Stimulated activated CD8-positive, alpha-beta memory T cell treated with anti-CD3 and anti-CD28 coated beads, Interleukin-15, amount 100 ng/mL, for 1 hour (primary cell): ENCODE measurements around the gene WNT11.

Experiments used
- DNase-seq: peaks from one replicate; pipeline ENCODE4 v3.0.0-alpha.2; 2020; ENCODE audit warnings: low read depth

Gene WNT11

DNA sequence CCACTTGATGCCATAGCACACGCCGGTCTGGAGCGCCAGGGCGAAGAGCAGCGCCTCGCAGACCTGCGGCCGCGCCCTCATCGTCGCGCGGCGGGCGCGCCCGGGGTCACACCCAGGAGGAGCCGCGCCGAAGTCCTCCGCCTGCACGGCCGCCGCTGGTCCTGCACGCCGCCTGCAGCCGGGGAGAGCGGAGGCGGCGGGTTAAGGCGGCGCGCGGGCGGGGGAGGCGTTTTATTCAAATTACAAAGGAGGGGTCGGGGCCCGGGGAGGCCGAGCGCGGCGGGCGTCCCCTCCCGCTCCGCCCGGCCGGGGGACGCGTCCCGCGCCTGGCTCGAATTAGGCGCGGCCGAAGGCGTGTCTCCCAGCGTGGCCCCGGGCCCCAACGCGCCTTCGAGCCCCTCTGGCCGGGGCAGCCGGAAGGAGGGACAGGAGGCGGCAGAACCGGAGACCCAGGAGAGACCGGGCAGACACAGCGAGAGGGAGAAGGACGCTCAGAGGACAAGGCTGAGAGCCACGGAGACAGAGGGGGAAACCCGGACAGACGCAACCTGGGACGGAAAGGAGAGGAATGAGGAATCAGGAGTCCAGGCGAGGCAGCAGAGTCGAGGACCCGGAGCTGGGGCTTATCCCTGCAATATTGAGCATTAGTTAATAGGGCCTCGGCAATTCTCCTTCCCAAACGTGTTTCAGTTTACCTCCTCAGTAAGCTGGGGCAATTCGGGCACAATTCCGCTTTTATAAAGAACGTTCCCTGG, at the start of gene WNT11:
TSS of gene WNT11 (minus strand) at position 176 of the 755 bp plus-strand sequence. CDS start at position 81, 95 bp downstream.
- no peak for DNase-seq

DNA sequence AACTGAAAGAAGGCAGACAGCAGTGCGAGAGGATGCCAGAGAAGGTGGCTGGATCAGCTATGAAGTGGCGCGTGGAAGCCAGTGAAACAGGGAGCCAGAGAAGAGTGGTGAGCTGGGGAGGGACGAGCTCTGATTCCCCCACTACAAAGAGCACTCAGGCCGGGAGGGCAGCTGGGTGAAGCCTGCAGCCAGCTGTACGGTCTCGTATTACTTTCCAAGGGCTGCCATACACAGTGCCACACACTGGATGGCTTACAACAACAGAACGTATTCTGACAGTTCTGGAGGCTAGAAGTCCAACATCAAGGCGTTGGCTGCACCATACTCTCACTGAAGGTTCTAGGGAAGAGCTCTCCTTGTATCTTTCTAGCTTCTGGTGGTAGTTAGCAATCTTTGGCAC, 47.1 kb upstream of the WNT11 start:
- no peak for DNase-seq

DNA sequence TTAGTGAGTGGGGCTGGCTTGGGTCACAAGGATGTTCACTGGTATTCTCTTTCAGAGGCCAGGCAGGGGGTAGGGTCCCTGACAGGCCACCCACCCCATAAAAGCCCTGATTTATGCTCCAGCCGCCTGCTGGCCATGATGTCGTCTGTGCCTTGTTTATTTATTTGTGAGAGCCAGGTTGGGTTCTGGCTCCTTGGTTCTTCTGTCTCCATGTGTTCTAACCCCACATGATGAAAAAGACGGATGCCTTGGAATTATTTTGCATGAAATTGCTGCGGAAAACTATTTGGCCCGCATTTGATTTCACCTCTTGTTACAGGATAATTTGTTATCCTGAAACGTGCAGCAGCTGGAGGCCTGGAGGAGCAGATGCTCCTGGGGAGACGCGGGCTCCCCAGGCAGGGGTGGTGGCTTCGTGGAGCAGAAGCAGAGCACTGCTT, 46.3 kb upstream of the WNT11 start:
- no peak for DNase-seq

DNA sequence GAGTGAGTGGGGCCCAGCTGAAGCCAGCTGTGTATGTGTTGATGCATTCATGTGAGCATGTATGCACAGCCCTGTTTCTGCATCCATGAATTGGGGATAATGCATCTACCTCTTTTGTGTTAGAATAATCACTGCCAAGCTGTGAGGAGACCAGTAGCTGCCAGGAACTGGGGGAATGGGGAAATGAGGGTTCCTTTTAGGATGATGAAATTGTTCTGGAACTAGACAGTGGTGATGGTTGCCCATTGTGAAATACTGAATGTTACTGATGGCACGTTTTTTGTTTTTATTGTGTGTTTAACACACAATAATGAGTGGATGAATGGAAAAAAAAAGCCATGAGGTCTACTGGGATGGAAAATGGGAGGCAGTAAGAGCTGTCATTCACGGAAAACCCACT, 45.3 kb upstream of the WNT11 start:
- DNase-seq, result no peak

DNA sequence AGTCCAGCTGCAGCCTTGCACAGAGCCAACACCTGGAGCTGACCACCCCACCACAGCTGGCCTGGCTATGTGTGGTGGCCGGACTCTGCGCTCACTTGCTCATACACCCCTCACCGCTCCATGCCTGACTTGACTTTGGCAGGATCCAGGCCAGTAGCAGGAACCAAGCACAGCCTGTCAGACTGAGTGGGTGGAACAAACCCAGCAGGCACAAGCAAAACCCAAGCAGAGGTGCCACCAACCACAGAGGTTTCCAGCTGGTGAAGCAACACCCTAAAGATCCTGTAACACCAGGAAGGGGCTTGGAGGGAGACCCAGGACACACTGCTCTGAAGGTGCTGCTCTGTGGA, 44.9 kb upstream of the WNT11 start:
- no peak for DNase-seq

DNA sequence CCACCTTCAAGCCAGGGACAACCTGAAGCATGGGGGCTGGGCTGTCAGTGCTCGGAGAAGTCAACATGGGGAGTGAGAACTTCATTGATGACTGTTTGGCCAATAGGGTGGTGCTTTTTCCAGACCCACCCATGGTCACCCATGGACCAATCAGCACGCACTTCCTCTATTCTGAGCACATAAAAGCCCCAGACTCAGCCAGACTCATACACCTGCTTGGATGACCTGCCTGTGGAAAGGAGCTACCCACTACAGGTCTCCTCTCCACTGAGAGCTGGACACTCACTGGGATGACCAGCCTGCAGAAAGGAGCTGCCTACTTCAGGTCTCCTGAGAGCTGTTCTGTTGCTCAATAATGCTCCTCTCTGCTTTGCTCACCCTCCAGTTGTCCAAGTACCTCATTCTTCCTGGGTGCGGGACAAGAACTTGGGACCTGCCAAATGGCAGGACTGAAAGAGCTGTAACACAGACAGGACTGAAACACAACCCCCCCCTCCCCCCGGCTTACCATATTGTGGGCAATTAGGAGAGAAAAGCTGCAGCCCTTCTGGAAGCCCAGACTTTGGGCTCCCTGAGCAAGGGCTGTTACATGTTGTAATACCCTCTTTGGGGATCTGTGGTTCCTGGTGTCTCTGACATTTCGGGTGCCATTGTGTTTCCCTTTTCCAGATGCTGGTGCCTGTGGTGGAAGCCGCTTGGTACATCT, 44.4 kb upstream of the WNT11 start:
- DNase-seq, result no peak

DNA sequence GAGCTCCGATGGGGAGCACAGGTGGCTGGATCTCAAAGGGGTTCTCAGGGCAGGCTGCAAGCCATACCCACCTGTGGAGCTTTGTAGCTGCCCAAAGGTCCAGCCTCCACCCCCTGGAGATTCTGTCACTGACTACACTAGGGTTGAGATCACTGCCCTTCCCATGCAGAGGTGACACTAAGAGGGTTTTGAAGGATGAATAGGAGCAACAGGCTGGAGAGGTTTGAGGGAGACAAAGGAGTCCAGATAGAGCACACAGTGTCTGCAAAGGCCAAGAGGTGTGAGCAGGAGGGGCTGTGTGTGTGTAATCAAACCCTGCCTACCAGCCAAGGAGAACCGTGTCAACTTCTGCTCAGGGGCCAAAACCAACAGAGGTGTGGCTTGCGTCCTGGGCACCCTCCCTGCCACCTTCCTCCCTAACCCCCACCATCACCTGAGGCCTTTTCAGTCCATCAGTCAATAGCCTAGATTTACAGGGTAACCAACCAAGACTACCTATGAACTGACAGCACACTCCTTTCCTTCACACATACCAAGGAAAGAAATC, 43.0 kb upstream of the WNT11 start:
- no peak for DNase-seq

DNA sequence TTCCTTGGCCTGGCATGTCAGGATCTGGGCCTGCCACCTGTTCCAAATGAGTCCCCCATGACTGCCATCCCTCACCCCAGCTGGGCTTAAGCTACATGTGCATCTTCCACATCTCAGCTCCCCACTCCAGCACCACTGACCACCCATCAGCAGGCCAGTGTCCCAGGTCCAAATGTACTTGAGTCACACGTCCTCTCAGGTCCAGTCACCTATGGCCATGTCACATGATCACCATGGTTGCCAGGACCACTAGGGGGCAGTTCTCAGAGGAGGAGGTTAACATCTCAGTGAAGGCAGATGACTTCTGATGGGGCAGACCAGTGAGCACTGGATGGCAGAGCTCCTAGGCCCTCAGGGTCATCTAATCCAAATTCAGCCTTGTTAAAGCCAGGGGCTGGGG, 41.9 kb upstream of the WNT11 start:
- DNase-seq, result no peak

DNA sequence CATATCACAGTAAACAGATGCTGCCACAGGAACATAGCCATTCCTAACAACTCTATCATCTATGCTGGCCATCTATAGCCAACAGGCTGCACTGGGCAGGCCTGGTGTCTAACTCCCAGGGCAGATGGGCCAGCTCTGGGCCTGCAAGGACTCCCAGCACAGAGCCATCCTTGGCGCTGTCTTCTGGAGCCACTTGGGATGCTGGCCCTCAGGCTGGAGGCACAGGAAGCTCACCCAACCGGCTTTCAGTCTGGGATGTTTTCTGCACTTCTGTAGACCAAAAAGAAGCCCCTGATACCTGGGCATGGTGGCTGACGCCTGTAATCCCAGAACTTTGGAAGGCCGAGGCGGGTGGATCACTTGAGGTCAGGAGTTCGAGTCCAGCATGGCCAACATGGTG, 40.8 kb upstream of the WNT11 start:
- DNase-seq, result no peak

DNA sequence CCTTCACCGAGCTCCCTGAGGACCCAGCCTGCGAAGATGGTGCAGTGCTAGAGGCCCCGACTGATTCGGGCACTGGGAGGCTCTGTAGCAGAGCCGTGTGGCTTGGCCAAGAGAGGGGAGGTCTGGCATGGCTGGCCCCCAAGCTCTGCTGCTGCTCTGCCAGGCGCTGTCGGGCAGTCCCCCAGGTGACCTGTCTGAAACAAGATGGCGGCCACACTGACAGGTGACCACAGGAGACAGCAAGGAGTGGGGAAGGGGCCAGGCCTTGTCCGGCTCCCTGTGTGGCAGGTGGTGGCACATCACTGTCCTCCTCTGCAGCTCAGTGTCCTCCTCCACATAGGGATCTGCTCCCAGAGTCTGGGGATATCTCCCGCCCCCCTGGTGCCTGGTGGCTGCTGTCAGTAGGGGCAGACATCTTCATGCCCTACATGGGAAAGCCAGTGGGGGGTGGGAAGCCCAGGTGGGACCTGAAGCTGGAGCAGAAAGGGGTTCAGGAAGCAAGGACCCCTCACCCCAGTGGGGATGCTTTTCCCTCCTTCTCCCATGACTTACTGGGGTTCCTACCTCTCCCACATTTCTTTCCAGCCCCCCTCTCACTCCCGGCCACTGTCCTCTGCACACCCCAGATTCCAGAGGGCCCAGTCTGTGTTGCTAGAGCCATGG, 40.1 kb upstream of the WNT11 start:
- no peak for DNase-seq

DNA sequence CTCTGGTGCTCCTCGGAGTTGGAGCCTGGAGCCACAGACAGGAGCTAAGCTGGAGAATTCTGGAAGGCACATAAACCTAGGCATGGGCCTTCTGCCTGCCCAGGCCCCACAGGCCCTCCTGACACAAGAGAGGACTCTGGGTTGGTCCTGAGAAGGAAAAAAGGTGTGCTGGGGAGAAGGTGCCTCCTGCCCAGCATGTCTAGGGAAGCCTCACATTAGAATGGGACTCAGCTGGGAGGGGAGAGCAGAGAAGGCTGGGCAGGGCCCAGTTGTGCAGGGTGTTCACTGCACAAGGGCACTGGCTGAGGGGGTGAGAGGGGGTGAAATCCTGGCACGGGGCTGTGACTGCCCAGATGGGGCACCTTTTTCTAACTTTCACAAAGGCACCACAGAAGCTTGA, 39.4 kb upstream of the WNT11 start:
- no peak for DNase-seq

DNA sequence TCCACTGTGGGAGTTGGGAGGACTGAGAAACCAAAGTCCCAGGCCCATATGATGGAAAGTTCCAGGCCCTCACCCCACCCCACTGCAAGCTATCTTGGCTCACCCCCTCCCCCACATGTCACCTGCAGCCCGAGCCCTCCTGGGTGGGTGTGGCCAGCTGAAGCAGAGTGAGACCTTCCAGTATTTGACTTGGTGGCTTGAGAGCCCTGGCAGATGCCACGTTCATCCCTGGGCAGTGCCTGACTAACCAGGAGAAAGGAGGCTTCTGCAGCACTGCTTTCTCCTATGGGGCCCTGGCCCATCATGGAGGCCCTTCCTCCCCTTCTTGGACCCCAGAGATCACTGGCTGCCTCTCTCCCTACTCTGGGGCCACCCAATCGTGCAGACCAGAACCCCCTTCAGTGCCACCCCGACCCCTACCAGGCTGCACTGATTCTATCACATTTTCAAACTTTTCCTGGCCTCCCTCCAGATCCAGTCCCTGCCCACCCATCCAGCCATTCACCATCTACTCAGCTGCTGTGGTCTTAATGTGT, 38.1 kb upstream of the WNT11 start:
- DNase-seq, result no peak

DNA sequence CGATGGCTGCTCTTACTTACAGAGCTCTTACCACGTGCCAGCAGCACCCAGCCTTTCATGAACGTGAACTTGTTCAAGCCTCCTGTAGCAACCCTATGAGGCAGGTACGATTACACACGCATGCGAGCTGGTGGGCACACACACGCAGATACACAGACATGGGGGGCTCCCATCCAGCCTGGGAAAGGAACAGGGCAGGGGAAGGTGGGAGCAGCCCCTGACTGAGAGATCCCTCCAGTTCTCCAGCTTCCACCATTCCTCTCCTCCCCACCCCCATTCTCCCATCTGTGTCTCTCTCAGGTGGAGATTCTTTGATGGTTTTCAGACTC, 37.6 kb upstream of the WNT11 start:
- DNase-seq, result no peak

DNA sequence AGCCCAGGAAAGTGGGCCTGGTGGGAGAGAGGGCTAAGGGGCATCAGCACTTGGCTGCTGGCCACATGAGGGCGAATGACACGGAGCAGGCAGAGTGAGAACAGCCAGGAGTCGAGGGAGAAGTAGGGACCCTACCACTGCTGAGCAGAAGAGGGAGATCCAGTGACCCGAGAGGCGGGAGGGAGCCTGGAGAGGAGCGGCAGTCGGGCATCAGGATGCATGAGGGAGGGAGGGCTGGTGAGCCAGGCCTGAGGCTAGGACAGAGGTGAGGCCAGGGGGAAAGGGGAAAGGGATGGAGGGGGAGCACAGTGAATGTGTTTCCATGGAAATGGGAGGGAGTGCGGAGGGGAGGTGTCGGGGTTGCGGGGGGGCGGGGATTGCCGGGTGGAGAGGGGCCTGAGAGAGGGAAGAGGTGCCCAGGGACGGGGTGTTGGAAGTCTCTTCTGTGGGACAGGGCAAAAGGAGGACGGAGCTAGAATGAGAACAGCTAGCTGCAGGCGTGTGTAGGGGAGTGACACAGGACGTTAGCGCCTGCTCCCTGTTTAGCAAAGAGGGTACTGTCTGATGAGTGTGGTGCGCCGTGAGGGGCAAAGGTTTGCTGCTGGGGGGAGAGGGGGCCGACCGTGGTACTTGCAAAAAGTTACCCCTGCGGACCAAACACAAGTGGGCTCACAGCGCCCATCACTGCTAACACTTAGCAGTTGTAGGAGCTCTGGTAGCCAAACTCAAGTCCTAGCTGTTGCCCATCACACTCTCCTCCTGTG, 37.1 kb upstream of the WNT11 start:
- no peak for DNase-seq

DNA sequence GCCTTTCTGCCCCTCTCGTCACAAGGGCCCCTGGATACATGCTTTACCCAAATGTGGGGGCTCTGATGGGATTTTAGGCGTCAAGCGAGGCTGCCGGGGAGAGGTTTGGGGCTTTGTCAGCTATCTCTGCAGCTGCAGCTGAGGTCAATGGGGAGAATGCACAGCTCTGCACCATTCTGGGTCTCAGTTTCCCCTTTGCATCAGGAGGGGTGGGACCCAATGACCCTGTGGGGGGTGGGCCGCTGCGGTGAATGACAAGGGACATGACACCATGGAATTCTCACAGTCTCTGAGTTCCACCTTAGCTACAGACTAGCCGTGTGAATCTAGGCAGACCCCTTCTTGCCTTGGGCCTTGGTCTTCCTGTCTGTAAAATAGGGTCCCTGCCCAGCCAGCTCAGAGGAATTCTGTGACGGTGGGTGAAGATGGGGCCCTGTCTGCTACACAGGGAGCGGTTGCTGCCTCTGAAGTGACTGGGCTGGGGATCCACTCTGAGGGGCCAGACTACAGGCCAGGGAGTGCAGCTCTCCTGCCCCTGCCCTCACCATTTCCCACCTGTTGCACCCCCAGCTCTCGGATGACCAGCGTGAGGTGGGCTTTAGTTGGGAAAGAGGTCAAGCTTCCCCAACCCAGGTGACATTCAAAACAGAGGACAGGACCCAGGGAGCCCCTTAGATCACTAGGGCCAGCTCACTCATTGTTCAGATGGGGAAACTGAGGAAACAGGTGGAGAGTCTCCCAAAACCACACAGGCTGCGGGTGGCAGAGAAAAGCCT, 35.9 kb upstream of the WNT11 start:
- no peak for DNase-seq

DNA sequence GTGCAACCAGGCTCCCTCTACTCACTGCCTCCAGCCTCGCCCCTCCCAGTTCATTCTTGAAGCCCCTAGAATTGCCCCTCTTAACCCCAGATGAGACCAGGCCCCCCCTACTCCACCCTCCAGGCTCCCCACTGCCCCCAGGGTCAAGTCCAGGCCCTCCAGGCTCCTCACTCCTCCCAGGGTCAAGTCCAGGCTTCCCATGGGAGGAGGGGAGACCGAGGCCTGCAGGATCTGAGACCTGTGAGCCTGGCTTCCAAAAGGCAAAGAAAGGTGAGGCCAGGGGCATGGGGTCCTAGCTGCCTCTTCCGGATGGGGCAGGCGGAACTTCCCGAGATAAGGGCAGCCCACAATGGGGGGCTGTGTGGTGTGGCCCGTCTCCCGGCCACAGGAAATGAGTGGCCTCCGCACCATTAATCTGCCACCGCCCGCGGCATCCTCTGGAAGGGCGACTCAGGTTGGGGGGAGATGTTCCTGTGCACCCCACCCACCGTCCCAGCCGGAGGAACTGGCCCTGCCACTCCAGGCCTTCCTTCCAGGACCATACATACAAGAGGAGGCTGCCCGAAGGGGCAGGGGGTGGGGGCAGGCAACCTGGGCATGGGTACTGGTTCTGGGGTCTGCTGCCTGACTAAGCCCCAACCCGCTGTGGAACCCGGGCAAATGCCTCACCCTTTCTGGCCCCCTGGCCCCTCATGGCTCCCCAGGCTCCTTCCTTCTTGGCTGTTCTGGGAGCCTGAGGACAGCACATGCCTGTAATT, 35.1 kb upstream of the WNT11 start:
- DNase-seq, result no peak

DNA sequence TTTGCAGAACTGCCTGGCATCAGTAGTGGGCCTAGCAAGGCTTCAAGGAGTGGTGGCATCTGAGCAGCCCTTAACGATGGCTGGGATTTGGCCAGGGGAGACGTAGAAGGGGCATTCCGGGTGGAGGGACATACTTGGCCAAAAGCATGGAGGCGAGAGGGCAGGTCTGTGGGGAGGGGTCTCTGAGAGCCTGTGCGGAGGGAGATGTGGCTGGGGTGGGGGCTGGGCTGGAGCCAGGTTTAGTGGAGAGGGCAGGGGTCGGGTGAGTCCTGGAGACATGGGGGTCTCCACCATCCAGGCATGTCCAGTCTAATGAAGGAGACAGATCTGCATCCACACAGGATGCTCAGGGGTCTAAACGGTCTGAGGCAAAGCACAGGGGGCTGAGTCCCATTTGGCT, 34.4 kb upstream of the WNT11 start:
- no peak for DNase-seq

DNA sequence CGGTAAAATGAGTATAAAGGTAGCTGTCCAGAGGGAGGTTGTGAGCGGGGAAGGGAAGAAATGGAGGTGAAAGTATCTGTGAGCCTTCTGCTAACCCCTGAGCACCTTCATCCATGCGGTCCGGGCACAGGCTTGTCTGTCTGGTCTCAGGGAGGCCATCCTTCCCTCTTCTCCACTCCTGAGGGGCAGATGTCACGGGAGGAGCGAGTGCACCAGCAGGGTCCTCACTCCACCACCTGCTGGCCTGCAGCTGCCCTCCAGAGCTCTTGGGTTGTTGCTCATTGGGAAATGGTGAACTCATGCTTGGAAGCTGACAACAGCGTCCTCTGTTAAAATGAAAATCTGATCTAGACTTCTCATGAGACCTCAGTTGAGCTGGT, 33.8 kb upstream of the WNT11 start:
- no peak for DNase-seq

DNA sequence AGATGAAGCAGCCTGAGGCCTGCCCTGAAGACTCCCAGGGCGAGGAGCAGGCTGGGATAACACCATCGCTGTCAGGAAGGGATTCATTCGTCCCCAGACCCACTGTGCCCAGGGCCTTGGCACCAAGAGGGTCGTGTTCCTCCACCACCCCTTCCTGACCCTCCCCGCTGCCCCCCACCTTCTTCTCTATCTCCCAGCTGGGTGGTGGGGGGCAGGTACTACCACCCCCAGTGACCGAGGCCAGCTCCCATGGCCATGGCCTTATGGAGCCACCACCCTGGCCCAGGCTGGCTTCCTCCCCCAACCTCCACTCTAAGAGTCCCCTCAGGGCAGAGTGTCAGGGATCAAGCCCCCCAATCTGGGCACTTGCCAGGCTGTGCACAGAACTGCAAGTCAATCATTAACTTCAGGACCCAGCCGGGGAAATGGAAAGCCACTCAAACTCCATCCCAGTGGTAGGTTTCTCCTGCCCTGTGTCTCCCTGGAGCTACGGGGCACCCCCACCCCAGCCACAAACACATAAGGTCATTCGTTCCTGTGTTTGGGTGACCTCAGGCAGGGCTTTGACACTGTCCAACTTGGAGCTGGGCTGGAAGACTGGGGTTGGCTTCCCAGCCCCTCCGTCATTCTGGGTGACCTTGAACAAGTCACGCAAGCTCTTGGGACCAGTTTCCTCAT, 33.3 kb upstream of the WNT11 start:
- no peak for DNase-seq

DNA sequence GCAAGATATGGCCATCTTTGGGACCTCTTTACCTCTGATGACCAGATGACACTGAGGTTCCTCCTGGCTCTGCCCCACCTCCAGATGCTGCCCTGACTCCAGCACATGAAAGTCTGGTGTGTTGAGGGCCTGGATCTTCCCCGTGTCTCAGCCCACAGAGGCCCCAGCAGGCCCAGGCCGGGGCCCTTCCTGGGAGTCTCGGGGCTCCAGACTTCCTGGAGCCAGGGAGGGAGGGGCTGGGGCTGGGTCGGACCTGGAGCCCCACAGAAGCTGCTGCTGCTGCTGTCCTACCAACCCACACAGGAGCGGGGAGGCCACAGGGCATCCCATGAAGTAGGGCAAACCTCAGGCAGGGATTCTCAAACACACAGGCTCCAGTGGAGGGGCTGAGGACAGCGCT, 32.2 kb upstream of the WNT11 start:
- no peak for DNase-seq
